ENCODE results near the gene MTFP1. TPM values are rescaled to one million over a fixed set of nuclear protein-coding genes. Genes with fewer than 3 reads are reported as not detected.
A peak's percentile ranks its signal among the peaks of the same experiment; 100 is the strongest.

Gene MTFP1
- total RNA-seq, 1 experiment from 2014 or later: 86.9 TPM

GRCh38 chr22:30386960-30387827 is 38.4 kb upstream of the MTFP1 start, which contains the start of gene RNF215:
Gene RNF215 (minus strand): TSS chr22:30387411. CDS start chr22:30387313, 98 bp downstream.
- BruUV-seq (replicated peaks): no TSS peak
- ChIA-PET POLR2A (ENCODE audit: low non-redundant PET) (no interaction called here), CTCF (interaction anchor here (0.6 to 1.2 kb wide), 14 partner anchors 9 to 717 kb away, joined by 3 to 11 read pairs (median 4); partner anchors contain the start of genes CASTOR1, CCDC157, SEC14L2 and SF3A1)
- Histone ChIP-seq H3K9me3 (ENCODE audit: low read depth, low read length, poor library complexity, severe bottlenecking) (no peaks in the 10 kb centered on the region), H3K36me3 (ENCODE audit: insufficient read depth, low read length, poor library complexity, severe bottlenecking) (no peaks in the 10 kb centered on the region), H3K27me3 (replicated peaks; ENCODE audit: insufficient read depth, low read depth, low read length, poor library complexity) (no peaks in the 10 kb centered on the region), H3K4me3 (ENCODE audit: low read depth, low read length, poor library complexity, severe bottlenecking) (peak within 1 kb of the TSS; percentile 58), H3K27ac (ENCODE audit: low read depth, low read length, poor library complexity, severe bottlenecking) (peak within 1 kb of the TSS; percentile 54), H3K4me1 (ENCODE audit: insufficient read depth, low read length, poor library complexity, severe bottlenecking) (peaks cover 4% of the 10 kb centered on the region)
- intact Hi-C loops (cut with micrococcal nuclease; ENCODE audit: unreplicated experiment): loop anchor here (2.0 kb wide), 1 partner anchor 124 kb away; no protein-coding TSS in a partner anchor
- DNase-seq (ENCODE audit: low spot score): peak; percentile 89
- TF ChIP-seq EZH2 (IDR thresholded peaks at IDR 0.05; ENCODE audit: borderline replicate concordance, low read depth, low read length, poor library complexity, severe bottlenecking) (no peak), CTCF (conservative IDR thresholded peaks at IDR 0.05; ENCODE audit: low read depth, low read length) (peak; percentile 88)

GRCh38 chr22:30390974-30391691 is 34.4 kb upstream of the MTFP1 start:
- Histone ChIP-seq H3K9me3 (ENCODE audit: low read depth, low read length, poor library complexity, severe bottlenecking) (no peaks in the 10 kb centered on the region), H3K4me3 (ENCODE audit: low read depth, low read length, poor library complexity, severe bottlenecking) (no peak overlapping the region), H3K4me1 (ENCODE audit: insufficient read depth, low read length, poor library complexity, severe bottlenecking) (peaks cover 12% of the 10 kb centered on the region), H3K27me3 (replicated peaks; ENCODE audit: insufficient read depth, low read depth, low read length, poor library complexity) (no peaks in the 10 kb centered on the region), H3K36me3 (ENCODE audit: insufficient read depth, low read length, poor library complexity, severe bottlenecking) (no peaks in the 10 kb centered on the region), H3K27ac (ENCODE audit: low read depth, low read length, poor library complexity, severe bottlenecking) (peak overlapping the region; percentile 54)
- TF ChIP-seq CTCF (conservative IDR thresholded peaks at IDR 0.05; ENCODE audit: low read depth, low read length) (peak; percentile 63), EZH2 (IDR thresholded peaks at IDR 0.05; ENCODE audit: borderline replicate concordance, low read depth, low read length, poor library complexity, severe bottlenecking) (no peak)
- ChIA-PET CTCF (interaction anchor here (0.6 to 0.8 kb wide), 2 partner anchors 131 to 1022 kb away, joined by 3 to 5 read pairs; no protein-coding TSS in a partner anchor), POLR2A (ENCODE audit: low non-redundant PET) (no interaction called here)
- DNase-seq (ENCODE audit: low spot score): peak; percentile 71
- intact Hi-C loops (cut with micrococcal nuclease; ENCODE audit: unreplicated experiment): no loop called here
- BruUV-seq (replicated peaks): no TSS peak

- CTCF ChIA-PET: no interaction called here
- BruUV-seq (replicated peaks): no TSS peak
- POLR2A ChIA-PET (ENCODE audit: low non-redundant PET): no interaction called here
- H3K27me3 ChIP-seq (replicated peaks; ENCODE audit: insufficient read depth, low read depth, low read length, poor library complexity): no peaks in the 10 kb centered on the region
- intact Hi-C loops (cut with micrococcal nuclease; ENCODE audit: unreplicated experiment): no loop called here
- no peaks in the 10 kb centered on the region for H3K36me3 ChIP-seq (ENCODE audit: insufficient read depth, low read length, poor library complexity, severe bottlenecking)
- no peaks in the 10 kb centered on the region for H3K9me3 ChIP-seq (ENCODE audit: low read depth, low read length, poor library complexity, severe bottlenecking)
- H3K4me3 ChIP-seq (ENCODE audit: low read depth, low read length, poor library complexity, severe bottlenecking): no peak overlapping the region
- TF ChIP-seq EZH2 (IDR thresholded peaks at IDR 0.05; ENCODE audit: borderline replicate concordance, low read depth, low read length, poor library complexity, severe bottlenecking) (no peak), CTCF (conservative IDR thresholded peaks at IDR 0.05; ENCODE audit: low read depth, low read length) (no peak)
- H3K27ac ChIP-seq (ENCODE audit: low read depth, low read length, poor library complexity, severe bottlenecking): no peak overlapping the region
- no peak for DNase-seq (ENCODE audit: low spot score)
- H3K4me1 ChIP-seq (ENCODE audit: insufficient read depth, low read length, poor library complexity, severe bottlenecking): peaks cover 16% of the 10 kb centered on the region
Observed at GRCh38 chr22:30392661-30393321, 32.8 kb upstream of the MTFP1 start.
